ENCODE results near the gene DHTKD1. TPM values are rescaled to one million over a fixed set of nuclear protein-coding genes. Genes with fewer than 3 reads are reported as not detected.
A peak's percentile ranks its signal among the peaks of the same experiment; 100 is the strongest.

The DHTKD1 gene, protein sequence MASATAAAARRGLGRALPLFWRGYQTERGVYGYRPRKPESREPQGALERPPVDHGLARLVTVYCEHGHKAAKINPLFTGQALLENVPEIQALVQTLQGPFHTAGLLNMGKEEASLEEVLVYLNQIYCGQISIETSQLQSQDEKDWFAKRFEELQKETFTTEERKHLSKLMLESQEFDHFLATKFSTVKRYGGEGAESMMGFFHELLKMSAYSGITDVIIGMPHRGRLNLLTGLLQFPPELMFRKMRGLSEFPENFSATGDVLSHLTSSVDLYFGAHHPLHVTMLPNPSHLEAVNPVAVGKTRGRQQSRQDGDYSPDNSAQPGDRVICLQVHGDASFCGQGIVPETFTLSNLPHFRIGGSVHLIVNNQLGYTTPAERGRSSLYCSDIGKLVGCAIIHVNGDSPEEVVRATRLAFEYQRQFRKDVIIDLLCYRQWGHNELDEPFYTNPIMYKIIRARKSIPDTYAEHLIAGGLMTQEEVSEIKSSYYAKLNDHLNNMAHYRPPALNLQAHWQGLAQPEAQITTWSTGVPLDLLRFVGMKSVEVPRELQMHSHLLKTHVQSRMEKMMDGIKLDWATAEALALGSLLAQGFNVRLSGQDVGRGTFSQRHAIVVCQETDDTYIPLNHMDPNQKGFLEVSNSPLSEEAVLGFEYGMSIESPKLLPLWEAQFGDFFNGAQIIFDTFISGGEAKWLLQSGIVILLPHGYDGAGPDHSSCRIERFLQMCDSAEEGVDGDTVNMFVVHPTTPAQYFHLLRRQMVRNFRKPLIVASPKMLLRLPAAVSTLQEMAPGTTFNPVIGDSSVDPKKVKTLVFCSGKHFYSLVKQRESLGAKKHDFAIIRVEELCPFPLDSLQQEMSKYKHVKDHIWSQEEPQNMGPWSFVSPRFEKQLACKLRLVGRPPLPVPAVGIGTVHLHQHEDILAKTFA
- 17.7 and 24.2 TPM in 2 replicates for polyA plus RNA-seq (2012; rRNA removed)
- 21.9 and 22.9 TPM in 2 replicates for polyA plus RNA-seq (2012; cell fraction: cytosol; rRNA removed)
- 12.8 and 17.4 TPM in 2 replicates for polyA plus RNA-seq (2012; cell fraction: nucleus; rRNA removed)

DNA sequence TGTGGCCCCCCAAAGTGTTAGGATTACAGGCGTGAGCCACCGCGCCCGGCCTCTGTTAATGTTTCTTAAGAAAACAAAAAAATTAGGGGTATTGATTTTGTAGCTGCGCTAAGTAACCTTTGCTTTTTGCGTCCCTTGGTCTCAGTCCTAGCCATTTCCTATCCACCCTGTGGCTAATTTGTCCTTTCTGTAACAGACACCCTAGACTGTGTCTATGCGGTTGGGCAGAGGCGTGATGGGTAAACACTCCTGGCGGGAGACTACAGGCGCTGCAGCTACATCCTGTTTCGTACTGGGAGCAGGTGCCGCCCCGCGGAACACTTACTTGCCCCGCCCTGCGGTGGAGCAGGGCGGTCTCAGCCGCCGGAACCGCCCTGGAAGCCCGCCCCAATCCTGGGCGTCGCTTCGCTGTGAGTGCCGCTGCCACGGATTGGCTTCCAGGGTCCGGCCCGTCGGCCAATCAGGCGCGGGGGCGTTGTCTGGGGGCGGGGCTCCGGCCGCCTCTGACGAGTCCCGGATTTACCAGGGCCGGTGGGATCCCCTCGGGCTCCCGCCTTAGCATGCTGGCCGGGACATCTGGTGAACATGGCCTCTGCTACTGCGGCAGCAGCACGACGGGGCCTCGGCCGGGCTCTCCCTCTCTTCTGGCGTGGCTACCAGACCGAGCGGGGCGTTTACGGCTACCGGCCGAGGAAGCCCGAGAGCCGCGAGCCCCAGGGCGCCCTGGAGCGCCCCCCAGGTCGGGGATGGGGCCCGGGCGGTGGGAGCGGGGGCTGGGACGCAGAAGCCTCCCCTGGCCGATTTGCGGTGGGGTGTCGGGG is at the start of gene DHTKD1:
Gene DHTKD1, plus strand, starts transcription at position 506 of the 821 bp plus-strand sequence. Its CDS starts 80 bp downstream, at position 586.
- Histone ChIP-seq H3K4me2 (peak within 1 kb of the TSS; percentile 92), H3K27ac (ENCODE audit: low read depth in 2 of 2, low read length in 1 of 2) (peak within 1 kb of the TSS; percentile 54 to 62), H3K27me3 (ENCODE audit: insufficient read depth) (no peaks in the 10 kb centered on the region), H3K4me3 (ENCODE audit: low read depth in 2 of 2, low read length in 1 of 2) (peak within 1 kb of the TSS; percentile 65 to 96), H3K9ac (peak within 1 kb of the TSS; percentile 96), H4K20me1 (ENCODE audit: insufficient read depth) (no peaks in the 10 kb centered on the region), H3K36me3 (replicated peaks in 1 of 2; ENCODE audit: control insufficient read depth in 1 of 2, insufficient read depth in 2 of 2, low read length in 1 of 2) (peaks cover 0 to under 1% of the 10 kb centered on the region in 2 experiments), H3K9me2 (no peaks in the 10 kb centered on the region), H3K79me2 (ENCODE audit: insufficient read depth) (peaks cover 28% of the 10 kb centered on the region), H3K9me3 (no peaks in the 10 kb centered on the region), H3F3A (replicated peaks; ENCODE audit: insufficient read depth) (peaks cover 12% of the 10 kb centered on the region), H3K4me1 (ENCODE audit: control insufficient read depth in 1 of 2, insufficient read depth in 2 of 2, low read depth in 1 of 2, low read length in 1 of 2) (peaks cover 0 to 3% of the 10 kb centered on the region in 2 experiments; a peak in 1 of 4 replicates), H2AFZ (ENCODE audit: low read depth) (peak within 1 kb of the TSS; percentile 94)
- POLR2A ChIA-PET: interaction anchor here (2.4 kb wide), 1 partner anchor 26 kb away, joined by 13 read pairs; the partner anchor contains the start of gene UPF2
- CTCF ChIA-PET: no interaction called here
- 31% methylated on average over 16 of the region's 66 CpGs for WGBS (ENCODE audit: low lambda C conversion rate)
- DNase-seq: peak; percentile 99
- TF ChIP-seq POLR2AphosphoS5 (IDR thresholded peaks at IDR 0.05; ENCODE audit: low read depth, low read length): peak; percentile 65
- TF ChIP-seq, protein P1, sequence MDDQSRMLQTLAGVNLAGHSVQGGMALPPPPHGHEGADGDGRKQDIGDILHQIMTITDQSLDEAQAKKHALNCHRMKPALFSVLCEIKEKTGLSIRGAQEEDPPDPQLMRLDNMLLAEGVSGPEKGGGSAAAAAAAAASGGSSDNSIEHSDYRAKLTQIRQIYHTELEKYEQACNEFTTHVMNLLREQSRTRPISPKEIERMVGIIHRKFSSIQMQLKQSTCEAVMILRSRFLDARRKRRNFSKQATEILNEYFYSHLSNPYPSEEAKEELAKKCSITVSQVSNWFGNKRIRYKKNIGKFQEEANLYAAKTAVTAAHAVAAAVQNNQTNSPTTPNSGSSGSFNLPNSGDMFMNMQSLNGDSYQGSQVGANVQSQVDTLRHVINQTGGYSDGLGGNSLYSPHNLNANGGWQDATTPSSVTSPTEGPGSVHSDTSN (IDR thresholded peaks at IDR 0.05): peak; percentile 52; the same call in 1 of the 2 replicates
- TF ChIP-seq TCF12 (IDR thresholded peaks at IDR 0.05): no peak
- TF ChIP-seq, protein P2, sequence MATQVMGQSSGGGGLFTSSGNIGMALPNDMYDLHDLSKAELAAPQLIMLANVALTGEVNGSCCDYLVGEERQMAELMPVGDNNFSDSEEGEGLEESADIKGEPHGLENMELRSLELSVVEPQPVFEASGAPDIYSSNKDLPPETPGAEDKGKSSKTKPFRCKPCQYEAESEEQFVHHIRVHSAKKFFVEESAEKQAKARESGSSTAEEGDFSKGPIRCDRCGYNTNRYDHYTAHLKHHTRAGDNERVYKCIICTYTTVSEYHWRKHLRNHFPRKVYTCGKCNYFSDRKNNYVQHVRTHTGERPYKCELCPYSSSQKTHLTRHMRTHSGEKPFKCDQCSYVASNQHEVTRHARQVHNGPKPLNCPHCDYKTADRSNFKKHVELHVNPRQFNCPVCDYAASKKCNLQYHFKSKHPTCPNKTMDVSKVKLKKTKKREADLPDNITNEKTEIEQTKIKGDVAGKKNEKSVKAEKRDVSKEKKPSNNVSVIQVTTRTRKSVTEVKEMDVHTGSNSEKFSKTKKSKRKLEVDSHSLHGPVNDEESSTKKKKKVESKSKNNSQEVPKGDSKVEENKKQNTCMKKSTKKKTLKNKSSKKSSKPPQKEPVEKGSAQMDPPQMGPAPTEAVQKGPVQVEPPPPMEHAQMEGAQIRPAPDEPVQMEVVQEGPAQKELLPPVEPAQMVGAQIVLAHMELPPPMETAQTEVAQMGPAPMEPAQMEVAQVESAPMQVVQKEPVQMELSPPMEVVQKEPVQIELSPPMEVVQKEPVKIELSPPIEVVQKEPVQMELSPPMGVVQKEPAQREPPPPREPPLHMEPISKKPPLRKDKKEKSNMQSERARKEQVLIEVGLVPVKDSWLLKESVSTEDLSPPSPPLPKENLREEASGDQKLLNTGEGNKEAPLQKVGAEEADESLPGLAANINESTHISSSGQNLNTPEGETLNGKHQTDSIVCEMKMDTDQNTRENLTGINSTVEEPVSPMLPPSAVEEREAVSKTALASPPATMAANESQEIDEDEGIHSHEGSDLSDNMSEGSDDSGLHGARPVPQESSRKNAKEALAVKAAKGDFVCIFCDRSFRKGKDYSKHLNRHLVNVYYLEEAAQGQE (IDR thresholded peaks at IDR 0.05; ENCODE audit: low read depth, low read length): peak; percentile 31; the same call in 1 of the 2 replicates
- peak; percentile 48; the same call in 1 of the 2 replicates for TF ChIP-seq GABPA (IDR thresholded peaks at IDR 0.05; ENCODE audit: low read depth)
- peak; percentile 46; the same call in 1 of the 2 replicates for TF ChIP-seq MXI1 (IDR thresholded peaks at IDR 0.05; ENCODE audit: low read depth, low read length)
- no peak for TF ChIP-seq RXRA (IDR thresholded peaks at IDR 0.05; ENCODE audit: borderline replicate concordance, low read depth)
- TF ChIP-seq, protein P3, sequence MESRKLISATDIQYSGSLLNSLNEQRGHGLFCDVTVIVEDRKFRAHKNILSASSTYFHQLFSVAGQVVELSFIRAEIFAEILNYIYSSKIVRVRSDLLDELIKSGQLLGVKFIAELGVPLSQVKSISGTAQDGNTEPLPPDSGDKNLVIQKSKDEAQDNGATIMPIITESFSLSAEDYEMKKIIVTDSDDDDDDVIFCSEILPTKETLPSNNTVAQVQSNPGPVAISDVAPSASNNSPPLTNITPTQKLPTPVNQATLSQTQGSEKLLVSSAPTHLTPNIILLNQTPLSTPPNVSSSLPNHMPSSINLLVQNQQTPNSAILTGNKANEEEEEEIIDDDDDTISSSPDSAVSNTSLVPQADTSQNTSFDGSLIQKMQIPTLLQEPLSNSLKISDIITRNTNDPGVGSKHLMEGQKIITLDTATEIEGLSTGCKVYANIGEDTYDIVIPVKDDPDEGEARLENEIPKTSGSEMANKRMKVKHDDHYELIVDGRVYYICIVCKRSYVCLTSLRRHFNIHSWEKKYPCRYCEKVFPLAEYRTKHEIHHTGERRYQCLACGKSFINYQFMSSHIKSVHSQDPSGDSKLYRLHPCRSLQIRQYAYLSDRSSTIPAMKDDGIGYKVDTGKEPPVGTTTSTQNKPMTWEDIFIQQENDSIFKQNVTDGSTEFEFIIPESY (IDR thresholded peaks at IDR 0.05; ENCODE audit: borderline replicate concordance, low read depth): no peak
- no peak for TF ChIP-seq NRF1 (IDR thresholded peaks at IDR 0.05; ENCODE audit: low read depth, low read length)
- TF ChIP-seq RFX5 (IDR thresholded peaks at IDR 0.05; ENCODE audit: low read length): peak; percentile 39
- peak; percentile 82; the same call in 1 of the 2 replicates for TF ChIP-seq TAF1 (IDR thresholded peaks at IDR 0.05; ENCODE audit: borderline replicate concordance, low read depth, low read length)
- peak; percentile 25; the same call in 1 of the 2 replicates for TF ChIP-seq ELF1 (IDR thresholded peaks at IDR 0.05)
- TF ChIP-seq, protein P4, sequence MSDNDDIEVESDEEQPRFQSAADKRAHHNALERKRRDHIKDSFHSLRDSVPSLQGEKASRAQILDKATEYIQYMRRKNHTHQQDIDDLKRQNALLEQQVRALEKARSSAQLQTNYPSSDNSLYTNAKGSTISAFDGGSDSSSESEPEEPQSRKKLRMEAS (IDR thresholded peaks at IDR 0.05; ENCODE audit: low read depth): peak; percentile 61
- peak; percentile 73; the same call in 1 of the 2 replicates for TF ChIP-seq SIN3A (IDR thresholded peaks at IDR 0.05; ENCODE audit: borderline replicate concordance, low read depth, low read length)
- peak; percentile 56; the same call in 1 of the 2 replicates for TF ChIP-seq RCOR1 (IDR thresholded peaks at IDR 0.05; ENCODE audit: low read length)
- peak; percentile 27 for TF ChIP-seq RAD21 (IDR thresholded peaks at IDR 0.05; ENCODE audit: low read length)
- TF ChIP-seq, protein P5, sequence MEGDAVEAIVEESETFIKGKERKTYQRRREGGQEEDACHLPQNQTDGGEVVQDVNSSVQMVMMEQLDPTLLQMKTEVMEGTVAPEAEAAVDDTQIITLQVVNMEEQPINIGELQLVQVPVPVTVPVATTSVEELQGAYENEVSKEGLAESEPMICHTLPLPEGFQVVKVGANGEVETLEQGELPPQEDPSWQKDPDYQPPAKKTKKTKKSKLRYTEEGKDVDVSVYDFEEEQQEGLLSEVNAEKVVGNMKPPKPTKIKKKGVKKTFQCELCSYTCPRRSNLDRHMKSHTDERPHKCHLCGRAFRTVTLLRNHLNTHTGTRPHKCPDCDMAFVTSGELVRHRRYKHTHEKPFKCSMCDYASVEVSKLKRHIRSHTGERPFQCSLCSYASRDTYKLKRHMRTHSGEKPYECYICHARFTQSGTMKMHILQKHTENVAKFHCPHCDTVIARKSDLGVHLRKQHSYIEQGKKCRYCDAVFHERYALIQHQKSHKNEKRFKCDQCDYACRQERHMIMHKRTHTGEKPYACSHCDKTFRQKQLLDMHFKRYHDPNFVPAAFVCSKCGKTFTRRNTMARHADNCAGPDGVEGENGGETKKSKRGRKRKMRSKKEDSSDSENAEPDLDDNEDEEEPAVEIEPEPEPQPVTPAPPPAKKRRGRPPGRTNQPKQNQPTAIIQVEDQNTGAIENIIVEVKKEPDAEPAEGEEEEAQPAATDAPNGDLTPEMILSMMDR (IDR thresholded peaks at IDR 0.05): no peak; the same call in none of the 2 replicates
- no peak for TF ChIP-seq YY1 (IDR thresholded peaks at IDR 0.05; ENCODE audit: low read depth)
- peak in 1 of 2 experiments; percentile 27; a peak in 1 of 4 replicates for TF ChIP-seq EP300 (IDR thresholded peaks at IDR 0.05; ENCODE audit: borderline replicate concordance in 1 of 2, low read depth in 1 of 2, low read length in 1 of 2)
